ENCODE measurements around the gene TRIM65.

- no peak for TF ChIP-seq CTCF (conservative IDR thresholded peaks at IDR 0.05; ENCODE audit: low read depth, low read length)
- TF ChIP-seq SMC3 (IDR thresholded peaks at IDR 0.05; ENCODE audit: low read depth, low read length) = no peak
- TF ChIP-seq ELK1 (IDR thresholded peaks at IDR 0.05; ENCODE audit: borderline replicate concordance, low read depth, low read length) = no peak
- no peak for TF ChIP-seq RAD21 (IDR thresholded peaks at IDR 0.05; ENCODE audit: low read length)
- no peak for TF ChIP-seq CEBPB (IDR thresholded peaks at IDR 0.05; ENCODE audit: low read depth, low read length)
- TF ChIP-seq POLR2A (IDR thresholded peaks at IDR 0.05; ENCODE audit: low read depth, low read length) = no peak
- TF ChIP-seq USF2 (IDR thresholded peaks at IDR 0.05; ENCODE audit: low read depth, low read length) = no peak
- TF ChIP-seq BHLHE40 (IDR thresholded peaks at IDR 0.05; ENCODE audit: low read depth, low read length) = no peak
- TF ChIP-seq MXI1 (IDR thresholded peaks at IDR 0.05; ENCODE audit: borderline replicate concordance, low read depth, low read length) = no peak
- TF ChIP-seq RFX5 (IDR thresholded peaks at IDR 0.05; ENCODE audit: low read depth, low read length) = no peak
- no peak for TF ChIP-seq MAZ (IDR thresholded peaks at IDR 0.05; ENCODE audit: borderline replicate concordance, low read depth, low read length)
Observed at GRCh38 chr17:75906143-75906884, 9.6 kb upstream of the TRIM65 start.

Data from IMR-90 (cell line).